GM18505 (cell line): ENCODE data around the gene SPG11.

Experiments
- ATAC-seq: cut with Tn5 transposase; IDR thresholded peaks from one replicate; pipeline ENCODE4 v1.9.1; 2021; ENCODE audit not compliant: unreplicated experiment
- POLR2A ChIP-seq: IDR thresholded peaks from 4 replicates; pipeline ENCODE4 v1.6.1; 2011; ENCODE audit warnings: borderline replicate concordance; ENCODE audit not compliant: insufficient read depth, insufficient read length; ENCODE audit errors: extremely low read depth

The SPG11 gene

GRCh38 chr15:44598892-44599291 is 64.6 kb downstream of the SPG11 start:
- no peak for ATAC-seq
- TF ChIP-seq POLR2A: no peak

- no peak for ATAC-seq
- TF ChIP-seq POLR2A: no peak
Measured at GRCh38 chr15:44598066-44598465, 65.4 kb downstream of the SPG11 start.

- no peak for ATAC-seq
- no peak for TF ChIP-seq POLR2A
Measured at GRCh38 chr15:44596511-44597010, 66.9 kb downstream of the SPG11 start.

GRCh38 chr15:44595656-44596510 is 67.6 kb downstream of the SPG11 start:
- no peak for TF ChIP-seq POLR2A
- no peak for ATAC-seq

- ATAC-seq: no peak
- TF ChIP-seq POLR2A: no peak
Measured at GRCh38 chr15:44595246-44595645, 68.2 kb downstream of the SPG11 start.

GRCh38 chr15:44593042-44593736 is 70.3 kb downstream of the SPG11 start:
- no peak for TF ChIP-seq POLR2A
- ATAC-seq: no peak

GRCh38 chr15:44591326-44591725 is 72.1 kb downstream of the SPG11 start:
- no peak for ATAC-seq

GRCh38 chr15:44588541-44588940 is 74.9 kb downstream of the SPG11 start:
- TF ChIP-seq POLR2A: no peak
- ATAC-seq: no peak

More at GRCh38 chr15:44591326-44591725, 72.1 kb downstream of the SPG11 start:
- no peak for TF ChIP-seq POLR2A

- no peak for ATAC-seq
- no peak for TF ChIP-seq POLR2A
Measured at GRCh38 chr15:44585633-44586032, 77.8 kb downstream of the SPG11 start.

GRCh38 chr15:44584162-44584749 is 79.2 kb downstream of the SPG11 start:
- no peak for ATAC-seq
- no peak for TF ChIP-seq POLR2A

GRCh38 chr15:44580105-44580504 is 83.4 kb downstream of the SPG11 start:
- ATAC-seq: no peak
- no peak for TF ChIP-seq POLR2A

- ATAC-seq: no peak
- no peak for TF ChIP-seq POLR2A
Measured at GRCh38 chr15:44574734-44575133, 88.7 kb downstream of the SPG11 start.

GRCh38 chr15:44573386-44573785 is 90.1 kb downstream of the SPG11 start:
- no peak for TF ChIP-seq POLR2A
- no peak for ATAC-seq
